Fibroblast of the aortic adventitia (primary cell): ENCODE data around the gene GDPD5. TPM values are rescaled to one million over a fixed set of nuclear protein-coding genes. Genes with fewer than 3 reads are reported as not detected.

Source experiments
- DNase-seq: peaks from one replicate; pipeline ENCODE4 v3.0.0-alpha.2; 2010; ENCODE audit warnings: low read depth
- H3K4me3 ChIP-seq: 2 replicates; pipeline ENCODE4 v1.5.1; 2011; ENCODE audit warnings: low read depth, mild to moderate bottlenecking, control low read depth, low read length, moderate library complexity
- CTCF ChIP-seq: IDR thresholded peaks from 2 replicates; pipeline ENCODE4 v1.5.1; 2011; ENCODE audit warnings: mild to moderate bottlenecking, low read length, control low read depth, inconsistent platforms; ENCODE audit not compliant: insufficient read depth
- total RNA-seq: library from RNA; depleted of rRNA; stranded (reverse); fragments of >200 nt; gene quantifications from 2 replicates; pipeline ENCODE4 v1.2.3, GENCODE V29; 2012; ENCODE audit warnings: low replicate concordance

GDPD5 gene
- total RNA-seq, 1 donor, result 5.3 TPM

DNA sequence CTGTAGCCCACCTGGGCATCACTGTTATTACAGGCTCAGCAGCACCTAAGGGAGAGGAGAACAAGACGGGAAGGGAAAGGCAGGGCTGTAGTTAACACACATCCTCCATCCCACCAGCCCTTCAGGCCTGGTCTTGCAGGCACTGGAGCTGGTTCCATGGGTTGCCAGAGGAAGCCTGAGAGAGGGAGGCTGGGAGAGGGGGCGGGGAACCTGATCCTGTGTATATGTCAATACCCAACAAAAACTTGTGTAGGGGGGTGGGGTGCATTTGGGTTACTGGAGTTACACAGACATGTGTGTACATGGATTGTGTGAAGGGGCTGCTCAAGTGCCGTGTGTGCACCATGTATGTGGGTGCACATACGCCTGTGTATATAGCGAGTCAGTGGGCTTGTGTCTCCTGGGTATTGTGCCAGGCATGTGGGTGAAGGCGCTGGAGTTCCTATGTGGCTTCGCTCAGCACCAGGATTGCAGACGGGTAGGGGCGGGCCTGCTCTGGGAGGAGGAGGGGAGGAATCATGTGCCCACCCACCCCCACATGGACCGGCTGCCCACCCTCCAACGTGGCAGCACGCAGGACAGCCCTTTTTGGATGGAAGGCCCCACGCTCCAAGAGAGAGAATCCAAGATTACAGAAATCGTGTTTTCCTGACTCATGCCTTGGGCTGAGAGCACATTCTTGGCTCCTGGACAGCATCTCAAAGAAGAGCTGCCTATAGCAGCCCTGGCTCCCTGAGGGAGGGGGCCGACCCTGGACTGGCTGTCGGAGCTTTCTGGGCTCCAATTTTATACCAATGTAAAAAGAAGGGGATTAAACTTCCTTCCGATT, 32.1 kb upstream of the GDPD5 start:
- peak; percentile 98 for DNase-seq
- peak overlapping the region; percentile 52 for H3K4me3 ChIP-seq
- TF ChIP-seq CTCF, result no peak

DNA sequence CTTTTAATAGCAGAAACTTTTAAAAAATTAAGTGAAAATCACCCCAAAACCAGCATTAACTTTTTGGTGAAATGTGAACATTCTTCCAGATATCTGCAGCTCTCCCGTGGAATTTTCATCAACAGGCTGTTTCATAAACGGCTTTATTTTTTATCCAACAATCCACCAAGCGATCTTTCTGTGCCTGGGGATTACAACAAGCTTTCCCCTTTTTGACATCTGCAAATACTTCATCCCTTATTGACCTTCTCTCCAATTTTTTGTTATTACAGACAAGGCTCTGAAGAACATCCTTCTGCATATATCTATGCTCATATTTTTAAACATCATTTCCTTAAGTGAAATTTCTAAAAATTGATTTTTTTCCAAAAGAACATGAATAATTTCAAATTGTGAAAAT, 30.5 kb upstream of the GDPD5 start:
- no peak for DNase-seq
- TF ChIP-seq CTCF, result no peak
- H3K4me3 ChIP-seq, result no peak overlapping the region

DNA sequence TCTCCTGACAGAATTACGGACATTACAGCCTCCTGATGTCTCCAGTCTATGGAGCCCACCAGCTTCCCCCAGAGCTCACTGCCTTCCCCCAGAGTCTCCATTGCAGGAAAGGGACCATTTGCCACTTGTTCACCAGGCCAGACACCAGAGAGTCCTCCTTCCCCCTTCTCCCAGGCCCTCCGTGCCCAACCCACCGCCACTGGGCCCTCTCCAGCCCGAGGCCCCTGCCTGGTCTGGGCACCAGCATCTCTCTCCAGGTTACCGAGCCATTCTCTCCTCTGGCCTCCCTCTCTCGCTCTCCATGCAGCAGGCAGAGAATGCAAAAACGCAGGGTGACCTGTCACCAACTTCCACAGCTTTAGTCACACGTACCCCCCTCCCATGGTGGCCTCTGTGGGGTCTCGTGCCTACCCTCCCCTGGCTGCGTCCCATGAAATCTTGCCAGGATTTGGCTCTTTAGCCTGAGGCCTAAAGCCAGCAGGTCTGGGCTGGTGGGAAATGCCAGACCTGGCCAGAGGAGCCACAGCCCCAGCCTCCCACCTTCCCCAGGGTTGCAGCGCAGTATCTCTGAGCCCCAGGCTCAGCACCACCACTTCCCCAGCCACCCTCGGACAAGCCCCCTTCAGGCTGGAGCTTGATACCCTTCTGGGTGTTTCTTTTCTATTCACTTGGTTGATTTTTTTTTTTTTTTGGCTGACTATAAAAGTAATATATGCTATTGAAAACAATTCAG, 29.5 kb upstream of the GDPD5 start:
- no peak overlapping the region for H3K4me3 ChIP-seq
- DNase-seq, result no peak
- no peak for TF ChIP-seq CTCF

- TF ChIP-seq CTCF, result no peak
- peak; percentile 100 for DNase-seq
- H3K4me3 ChIP-seq, result peak overlapping the region; percentile 53
These were observed 28.7 kb upstream of the GDPD5 start for GRCh38 chr11:75554258-75555022.

GRCh38 chr11:75553889-75554257, 28.1 kb upstream of the GDPD5 start:
- DNase-seq, result no peak
- no peak for TF ChIP-seq CTCF
- no peak overlapping the region for H3K4me3 ChIP-seq

GRCh38 chr11:75553182-75553581, 27.4 kb upstream of the GDPD5 start:
- no peak for DNase-seq
- TF ChIP-seq CTCF, result no peak
- no peak overlapping the region for H3K4me3 ChIP-seq
